ENCODE results near the gene OR7A17.

DNA sequence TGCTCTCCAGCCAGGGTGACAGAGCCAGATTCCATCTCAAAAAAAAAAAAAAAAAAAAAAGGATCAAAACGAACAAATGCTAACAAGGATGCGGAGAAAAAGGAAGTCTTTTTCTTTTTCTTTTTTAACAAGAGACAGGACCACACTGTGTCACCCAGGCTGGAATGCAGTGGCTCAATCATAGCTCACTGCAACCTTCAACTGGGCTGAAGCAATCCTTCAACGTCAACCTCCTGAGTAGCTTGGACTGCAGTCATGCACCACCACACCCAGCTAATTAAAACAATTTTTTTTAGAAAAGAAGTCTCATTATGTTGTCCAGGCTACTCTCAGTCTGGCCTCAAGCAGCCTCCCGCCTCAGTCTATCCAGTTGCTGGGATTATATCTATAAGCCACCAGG, 20.8 kb upstream of the OR7A17 start:
- TF ChIP-seq, protein P1, sequence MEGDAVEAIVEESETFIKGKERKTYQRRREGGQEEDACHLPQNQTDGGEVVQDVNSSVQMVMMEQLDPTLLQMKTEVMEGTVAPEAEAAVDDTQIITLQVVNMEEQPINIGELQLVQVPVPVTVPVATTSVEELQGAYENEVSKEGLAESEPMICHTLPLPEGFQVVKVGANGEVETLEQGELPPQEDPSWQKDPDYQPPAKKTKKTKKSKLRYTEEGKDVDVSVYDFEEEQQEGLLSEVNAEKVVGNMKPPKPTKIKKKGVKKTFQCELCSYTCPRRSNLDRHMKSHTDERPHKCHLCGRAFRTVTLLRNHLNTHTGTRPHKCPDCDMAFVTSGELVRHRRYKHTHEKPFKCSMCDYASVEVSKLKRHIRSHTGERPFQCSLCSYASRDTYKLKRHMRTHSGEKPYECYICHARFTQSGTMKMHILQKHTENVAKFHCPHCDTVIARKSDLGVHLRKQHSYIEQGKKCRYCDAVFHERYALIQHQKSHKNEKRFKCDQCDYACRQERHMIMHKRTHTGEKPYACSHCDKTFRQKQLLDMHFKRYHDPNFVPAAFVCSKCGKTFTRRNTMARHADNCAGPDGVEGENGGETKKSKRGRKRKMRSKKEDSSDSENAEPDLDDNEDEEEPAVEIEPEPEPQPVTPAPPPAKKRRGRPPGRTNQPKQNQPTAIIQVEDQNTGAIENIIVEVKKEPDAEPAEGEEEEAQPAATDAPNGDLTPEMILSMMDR (IDR thresholded peaks at IDR 0.05) = no peak
- TF ChIP-seq EP300 (IDR thresholded peaks at IDR 0.05) (no peak), POLR2A (IDR thresholded peaks at IDR 0.05) (no peak)
